ENCODE measurements around the gene COQ9. TPM values are rescaled to one million over a fixed set of nuclear protein-coding genes. Genes with fewer than 3 reads are reported as not detected.

Gene COQ9
- total RNA-seq, 1 experiment from 2014 or later: 62.7 TPM

DNA sequence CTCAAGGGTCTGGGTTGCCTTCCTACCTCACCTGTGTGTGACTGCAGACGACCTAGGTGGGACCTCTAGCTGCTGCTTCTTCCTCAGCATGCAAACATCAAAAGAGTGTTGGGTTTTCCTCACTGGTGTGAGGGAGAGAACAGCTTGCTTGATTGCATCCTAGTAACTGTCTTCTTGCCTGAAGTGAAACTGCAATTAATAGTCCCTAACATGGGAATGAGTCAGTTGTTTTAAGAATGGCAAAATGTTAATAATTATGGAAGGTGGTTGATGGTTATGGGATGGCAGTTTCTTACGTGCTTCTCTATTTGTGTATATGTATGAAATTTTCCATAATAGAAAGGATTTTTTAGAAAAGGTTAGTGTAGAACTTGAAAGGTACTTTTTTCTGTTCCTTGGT lies 21.1 kb downstream of the COQ9 start:
- intact Hi-C loops (cut with micrococcal nuclease): no loop called here
- no peaks in the 10 kb centered on the region for H3K9me2 ChIP-seq (ENCODE audit: insufficient read depth)
- H2AFZ ChIP-seq (ENCODE audit: low read depth, low read length, poor library complexity, severe bottlenecking): no peak overlapping the region
- TF ChIP-seq ZFX (IDR thresholded peaks at IDR 0.05) (no peak), POLR2A (IDR thresholded peaks at IDR 0.05; ENCODE audit: borderline replicate concordance, extremely low read depth, insufficient read depth, insufficient read length) (no peak), ZBTB33 (IDR thresholded peaks at IDR 0.05; ENCODE audit: extremely low read depth, insufficient replicate concordance, low read length) (no peak), REST (IDR thresholded peaks at IDR 0.05; ENCODE audit: low read depth) (no peak), EGR1 (IDR thresholded peaks at IDR 0.05; ENCODE audit: low read depth) (no peak), SP1 (IDR thresholded peaks at IDR 0.05; ENCODE audit: low read depth) (no peak), ELF1 (IDR thresholded peaks at IDR 0.05; ENCODE audit: borderline replicate concordance, low read depth) (no peak), POLR2AphosphoS5 (IDR thresholded peaks at IDR 0.05; ENCODE audit: low read depth, low read length) (no peak)
- ATAC-seq: no peak
- peaks cover 7% of the 10 kb centered on the region in 2 experiments; a peak in 3 of 4 replicates for H3K4me1 ChIP-seq (ENCODE audit: control insufficient read depth in 1 of 2, insufficient read depth in 2 of 2, low read length in 2 of 2)
- peaks cover 61 to 71% of the 10 kb centered on the region in 2 experiments; a peak in 3 of 4 replicates for H3K36me3 ChIP-seq (ENCODE audit: control insufficient read depth in 1 of 2, insufficient read depth in 2 of 2, low read length in 2 of 2)
- peaks cover 30% of the 10 kb centered on the region for H3K79me2 ChIP-seq (ENCODE audit: insufficient read depth, low read length)
- CTCF ChIA-PET: no interaction called here
- no peak for DNase-seq (ENCODE audit: low read depth, low spot score)
- no peaks in the 10 kb centered on the region for H4K20me1 ChIP-seq (ENCODE audit: insufficient read depth)
- no peak overlapping the region for H3K27ac ChIP-seq (ENCODE audit: low read depth, low read length)
- BruUV-seq (replicated peaks): no TSS peak
- POLR2A ChIA-PET: no interaction called here
- no peak overlapping the region for H3K9ac ChIP-seq (ENCODE audit: low read length)
- H3K4me2 ChIP-seq (ENCODE audit: low read length): no peak overlapping the region
- no peaks in the 10 kb centered on the region for H3K9me3 ChIP-seq (ENCODE audit: control insufficient read depth in 1 of 2, insufficient read depth in 1 of 2, low read depth in 1 of 2, low read length in 2 of 2)
- RAD21 ChIA-PET (ENCODE audit: low non-redundant PET in 1 of 2, low total read pairs in 2 of 2, uncharacterized antibody in 2 of 2, unreplicated experiment in 2 of 2): no interaction called here
- no peaks in the 10 kb centered on the region for H3K27me3 ChIP-seq (ENCODE audit: insufficient read depth, low read length)
- no peak overlapping the region for H3K4me3 ChIP-seq (replicated peaks in 1 of 2; ENCODE audit: low read depth in 1 of 2, low read length in 2 of 2)
